Ovary (tissue), 9 donors: ENCODE measurements around the gene RPS6KL1. TPM values are rescaled to one million over a fixed set of nuclear protein-coding genes. Genes with fewer than 3 reads are reported as not detected.

Experiments
- DNase-seq, 5 donors: peaks; one replicate each; pipeline ENCODE4 v3.0.0-alpha.2; 2019 to 2020
- H3K27ac ChIP-seq, 2 donors: fragments of 200-600 bp; one replicate each; pipeline versions ENCODE4 v1.5.1 to v1.8.0; 2019 to 2022
- H3K27me3 ChIP-seq: fragments of 200-600 bp; one replicate; pipeline ENCODE4 v1.8.0; 2022
- H3K36me3 ChIP-seq: fragments of 200-600 bp; sonication (generic); one replicate; pipeline ENCODE4 v1.5.1; 2019
- H3K4me1 ChIP-seq: one replicate; pipeline ENCODE4 v1.8.1; 2013; ENCODE audit warnings: mild to moderate bottlenecking, moderate library complexity; ENCODE audit not compliant: insufficient read depth
- H3K4me3 ChIP-seq: fragments of 200-600 bp; sonication (generic); one replicate; pipeline ENCODE4 v1.5.1; 2017
- H3K9me3 ChIP-seq, 2 donors: fragments of 200-600 bp in 1 of 2; sonication (generic) in 1 of 2; one replicate each; pipeline versions ENCODE4 v1.5.1 to v1.8.1; 2013 to 2019; ENCODE audit warnings: mild to moderate bottlenecking in 1 of 2, moderate library complexity in 1 of 2
- EP300 ChIP-seq: sonication (generic); formaldehyde crosslinking; IDR thresholded peaks from one replicate; pipeline ENCODE4 v1.6.1; 2017; ENCODE audit warnings: antibody characterized with exemption
- POLR2A ChIP-seq: fragments of 450-650 bp; IDR thresholded peaks from one replicate; pipeline ENCODE4 v1.6.1; 2017; ENCODE audit warnings: antibody characterized with exemption, mild to moderate bottlenecking, moderate library complexity
- WGBS, 3 donors: extraction: QIAGEN DNeasy Blood & Tissue Kit in 1 of 3; methylation state at CpG; one replicate each; pipeline versions ENCODE4 v1.1.5 to v1.1.7; 2013 to 2017; 5-methylcytosine and 5-hydroxymethylcytosine counted together
- intact Hi-C, 4 donors: fragments of 100-400 bp; cut with DNase I; formaldehyde crosslinking; loops; one replicate each; pipeline versions ENCODE4 v1.11.0 to v1.15.1; 2022 to 2023
- polyA plus RNA-seq, 2 donors: library from polyadenylated mRNA; stranded (reverse); fragments of 200-250 nt in 1 of 2; fragments of 350-450 nt in 1 of 2; fragmentation: Illumina TruSeq in 1 of 2; extraction: RNeasy Lipid Tissue Mini Kit (QIAGEN cat#74804) in 1 of 2; gene quantifications; one replicate each; pipeline ENCODE4 v1.2.3, GENCODE V29; 2013 to 2014
- total RNA-seq, 7 donors: library from RNA; depleted of rRNA in 2 of 7; stranded (reverse); fragments of >200 nt in 2 of 7; fragmentation: NEBNext Ultra II Directional in 3 of 7; extraction: Animal tissue kit (Norgen Biotek cat#: 25700) in 3 of 7; gene quantifications; one replicate each; pipeline versions ENCODE4 v1.1.0 to v1.2.4, GENCODE V29; 2016 to 2023
- TF ChIP-seq, protein P1 (sequence below), 3 donors: fragments of 450-650 bp in 2 of 3; fragments of 200-600 bp in 1 of 3; IDR thresholded peaks; one replicate each; pipeline versions ENCODE4 v1.5.1 to v1.8.0; 2016 to 2022; ENCODE audit warnings: antibody characterized with exemption in 3 of 3, mild to moderate bottlenecking in 1 of 3
- donor health status: DM: no; HTN: no; CAD: no; lungs with moderate emphysema.
- donor health status: DM: no; HTN: no; CAD: no.
- donor health status: Bipolar disorder and iron deficiency.
- donor health status: DM: yes; HTN: yes; CAD: no.
- donor health status: DM: no; HTN: no; CAD: no.
- donor health status: DM: yes; HTN: yes; CAD: no.

Gene RPS6KL1
- total and polyA plus RNA-seq, 9 donors = 0.24 to 3.0 (median 1.7) TPM

DNA sequence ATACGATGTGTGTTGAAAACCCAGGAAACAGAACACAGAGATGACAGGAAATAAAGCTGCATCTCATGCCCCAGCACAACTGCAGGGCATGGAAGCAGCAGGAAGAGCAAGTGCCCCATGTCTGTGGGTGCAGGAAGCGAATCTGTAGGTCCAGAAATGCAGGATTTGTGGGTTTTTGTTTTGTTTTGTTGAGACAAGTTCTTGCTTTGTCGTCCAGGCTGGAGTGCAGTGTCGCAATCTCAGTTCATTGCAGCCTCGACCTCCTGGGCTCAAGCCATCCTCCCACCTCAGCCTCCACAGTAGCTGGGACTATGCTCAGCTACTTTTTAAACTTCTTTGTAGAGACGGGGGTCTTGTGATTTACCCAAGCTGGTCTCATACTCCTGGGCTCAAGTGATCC is 6.2 kb upstream of the RPS6KL1 start:
- Histone ChIP-seq H3K36me3 (no peaks in the 10 kb centered on the region), H3K27me3 (no peaks in the 10 kb centered on the region), H3K9me3 (no peaks in the 10 kb centered on the region), H3K27ac (no peak overlapping the region), H3K4me3 (no peak overlapping the region), H3K4me1 (peaks cover 1% of the 10 kb centered on the region)
- DNase-seq = peak in 1 of 5 donors; percentile 13
- 60 to 66% (median 62%) methylated on average over 6 of the region's 6 CpGs for WGBS, 3 donors
- TF ChIP-seq, protein P1, sequence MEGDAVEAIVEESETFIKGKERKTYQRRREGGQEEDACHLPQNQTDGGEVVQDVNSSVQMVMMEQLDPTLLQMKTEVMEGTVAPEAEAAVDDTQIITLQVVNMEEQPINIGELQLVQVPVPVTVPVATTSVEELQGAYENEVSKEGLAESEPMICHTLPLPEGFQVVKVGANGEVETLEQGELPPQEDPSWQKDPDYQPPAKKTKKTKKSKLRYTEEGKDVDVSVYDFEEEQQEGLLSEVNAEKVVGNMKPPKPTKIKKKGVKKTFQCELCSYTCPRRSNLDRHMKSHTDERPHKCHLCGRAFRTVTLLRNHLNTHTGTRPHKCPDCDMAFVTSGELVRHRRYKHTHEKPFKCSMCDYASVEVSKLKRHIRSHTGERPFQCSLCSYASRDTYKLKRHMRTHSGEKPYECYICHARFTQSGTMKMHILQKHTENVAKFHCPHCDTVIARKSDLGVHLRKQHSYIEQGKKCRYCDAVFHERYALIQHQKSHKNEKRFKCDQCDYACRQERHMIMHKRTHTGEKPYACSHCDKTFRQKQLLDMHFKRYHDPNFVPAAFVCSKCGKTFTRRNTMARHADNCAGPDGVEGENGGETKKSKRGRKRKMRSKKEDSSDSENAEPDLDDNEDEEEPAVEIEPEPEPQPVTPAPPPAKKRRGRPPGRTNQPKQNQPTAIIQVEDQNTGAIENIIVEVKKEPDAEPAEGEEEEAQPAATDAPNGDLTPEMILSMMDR (IDR thresholded peaks at IDR 0.05) = no peak
- TF ChIP-seq POLR2A (no peak), EP300 (no peak)
- intact Hi-C loops = no loop called here

DNA sequence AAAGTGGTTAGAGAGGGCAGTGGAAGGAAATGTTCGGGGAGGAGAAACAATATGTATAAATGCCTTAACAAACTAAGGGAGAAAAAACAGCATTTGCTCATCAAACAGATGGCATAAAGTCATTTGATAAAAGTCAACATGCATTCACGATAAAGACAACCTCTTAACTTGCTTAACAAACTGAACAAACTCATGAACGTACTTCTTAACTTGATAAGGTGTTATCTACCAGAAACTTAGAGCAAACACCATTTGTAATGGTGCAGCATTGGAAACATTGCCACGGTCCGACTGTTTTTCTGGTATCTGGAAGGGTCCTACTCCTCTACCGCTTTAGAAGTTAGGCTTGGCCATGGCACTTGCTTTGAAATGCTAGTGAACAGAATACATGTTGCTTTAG is 4.2 kb upstream of the RPS6KL1 start:
- H3K36me3 ChIP-seq = no peaks in the 10 kb centered on the region
- 66 to 77% (median 69%) methylated on average over 6 of the region's 6 CpGs for WGBS, 3 donors
- TF ChIP-seq EP300 (no peak), POLR2A (no peak)
- TF ChIP-seq, protein P1 (IDR thresholded peaks at IDR 0.05) = no peak
- H3K27ac ChIP-seq = no peak overlapping the region
- DNase-seq = no peak
- H3K27me3 ChIP-seq = no peaks in the 10 kb centered on the region
- no peaks in the 10 kb centered on the region for H3K4me1 ChIP-seq
- H3K4me3 ChIP-seq = no peak overlapping the region
- no peaks in the 10 kb centered on the region for H3K9me3 ChIP-seq
- intact Hi-C loops = no loop called here

DNA sequence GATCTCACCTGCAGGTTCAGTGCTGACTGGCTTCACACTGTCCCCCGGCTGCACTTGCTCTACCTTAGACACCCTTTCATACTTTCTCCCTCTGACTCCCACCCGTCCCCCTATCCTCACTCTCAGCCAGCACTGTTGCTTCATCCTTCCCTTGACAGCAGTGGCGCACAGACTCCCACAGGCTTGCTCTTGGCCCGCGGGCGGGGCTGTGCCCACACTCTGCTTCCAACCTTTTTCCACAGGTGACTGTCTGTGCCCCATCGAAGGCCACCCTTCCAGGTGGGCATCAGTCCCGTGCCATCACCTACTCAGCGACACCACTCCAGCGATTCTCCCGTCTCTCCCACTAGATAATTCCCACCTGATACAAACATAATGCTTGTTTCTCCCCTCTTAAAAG is 1.0 kb upstream of the RPS6KL1 start:
- TF ChIP-seq EP300 (no peak), POLR2A (no peak)
- TF ChIP-seq, protein P1 (IDR thresholded peaks at IDR 0.05) = no peak
- no peak for DNase-seq
- no peak overlapping the region for H3K4me3 ChIP-seq
- WGBS, 3 donors = 79 to 83% (median 81%) methylated on average over 11 of the region's 11 CpGs
- no peaks in the 10 kb centered on the region for H3K4me1 ChIP-seq
- intact Hi-C loops = no loop called here
- no peaks in the 10 kb centered on the region for H3K9me3 ChIP-seq
- no peaks in the 10 kb centered on the region for H3K27me3 ChIP-seq
- H3K36me3 ChIP-seq = no peaks in the 10 kb centered on the region
- no peak overlapping the region for H3K27ac ChIP-seq

DNA sequence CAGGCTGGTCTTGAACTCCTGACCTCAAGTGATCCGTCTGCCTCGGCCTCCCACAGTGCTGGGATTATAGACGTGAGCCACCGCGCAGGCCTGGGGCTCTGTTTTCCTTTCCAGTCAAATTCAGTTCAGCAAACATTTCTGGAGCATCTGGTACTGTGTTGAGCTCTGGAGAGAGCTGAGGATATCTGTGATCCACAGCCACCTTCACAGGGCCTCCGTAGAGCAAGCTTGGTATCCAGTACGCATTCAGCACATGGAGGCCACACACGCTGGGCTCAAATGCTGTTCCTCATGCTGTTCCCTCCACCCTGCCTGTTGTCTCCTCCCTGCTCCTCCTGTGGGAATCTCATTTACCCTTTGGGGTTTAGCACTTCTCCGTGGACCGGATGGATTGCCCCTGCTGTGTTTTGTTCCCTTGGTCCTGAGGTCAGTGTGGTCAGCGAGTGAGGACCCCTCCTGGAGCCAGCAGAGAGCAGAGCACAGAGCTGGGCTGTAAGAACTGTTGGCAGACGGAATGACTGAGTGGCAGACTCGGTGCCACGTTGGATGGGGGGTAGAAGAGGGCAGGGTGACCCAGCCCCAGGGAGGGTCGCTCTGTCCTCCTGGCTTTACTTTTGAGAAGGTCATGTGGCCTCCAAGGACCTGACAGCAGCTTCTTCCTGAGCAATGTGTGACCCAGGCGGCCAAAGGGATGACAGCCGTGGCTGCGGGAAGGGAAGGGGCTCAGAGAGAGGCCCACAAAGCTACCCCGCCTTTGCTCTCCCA is 891 bp downstream of the RPS6KL1 start:
- DNase-seq = no peak
- no peaks in the 10 kb centered on the region for H3K27me3 ChIP-seq
- H3K4me1 ChIP-seq = peaks cover 4% of the 10 kb centered on the region
- WGBS, 3 donors = 68 to 83% (median 70%) methylated on average over 16 to 19 of the region's 19 CpGs
- H3K36me3 ChIP-seq = no peaks in the 10 kb centered on the region
- no peaks in the 10 kb centered on the region for H3K9me3 ChIP-seq
- H3K27ac ChIP-seq = no peak overlapping the region
- intact Hi-C loops = no loop called here
- H3K4me3 ChIP-seq = peak overlapping the region; percentile 51
- no peak for TF ChIP-seq POLR2A
- no peak for TF ChIP-seq EP300
- TF ChIP-seq, protein P1 (IDR thresholded peaks at IDR 0.05) = no peak
